HG02763 (cell line): ENCODE data around the gene KLF16.

Experiments used
- ATAC-seq: cut with Tn5 transposase; IDR thresholded peaks from one replicate; pipeline ENCODE4 v1.9.1; 2021; ENCODE audit warnings: mild to moderate bottlenecking, moderate library complexity; ENCODE audit not compliant: unreplicated experiment

The KLF16 gene

GRCh38 chr19:1845125-1845515 lies 18.3 kb downstream of the KLF16 start:
- no peak for ATAC-seq

- no peak for ATAC-seq
Observed at GRCh38 chr19:1844513-1845124, 18.8 kb downstream of the KLF16 start.

GRCh38 chr19:1843646-1844394 lies 19.6 kb downstream of the KLF16 start:
- ATAC-seq, result no peak

- no peak for ATAC-seq
Observed at GRCh38 chr19:1843116-1843515, 20.3 kb downstream of the KLF16 start.

DNA sequence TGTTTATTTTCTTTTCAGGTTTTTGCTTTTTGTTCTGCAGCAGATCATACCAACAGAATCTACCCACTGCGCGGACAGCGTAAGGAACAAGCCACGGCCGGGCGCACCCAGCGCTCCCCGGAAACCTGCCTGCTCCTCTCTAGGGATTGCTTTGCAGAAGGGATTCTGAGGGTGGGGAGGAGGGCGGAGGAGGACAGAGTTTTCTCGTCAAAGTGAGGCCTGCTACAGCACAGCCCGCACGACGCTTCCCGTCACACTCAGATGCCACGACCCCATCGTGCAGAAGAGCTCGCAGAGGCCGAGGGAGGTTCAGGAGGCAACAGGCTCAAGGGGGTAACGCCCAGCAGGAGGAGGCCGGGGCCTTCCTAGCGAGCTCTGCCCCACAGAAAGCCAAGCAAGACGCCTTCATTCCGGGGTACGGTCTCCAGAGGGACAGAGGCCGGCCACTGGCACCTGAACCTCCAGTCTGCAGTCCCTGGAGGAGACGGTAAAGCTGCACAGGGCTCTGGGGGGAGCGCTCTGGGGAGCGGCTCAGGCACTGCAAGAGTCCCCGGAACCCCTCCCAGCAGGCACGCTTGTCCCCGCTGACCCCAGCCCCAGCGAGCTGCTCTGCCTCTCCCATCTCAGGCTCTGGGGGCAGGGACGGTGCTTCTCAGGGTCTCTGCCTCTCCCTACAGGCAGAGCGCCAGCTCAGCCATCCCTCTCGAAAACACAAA lies 22.0 kb downstream of the KLF16 start:
- no peak for ATAC-seq

- ATAC-seq, result no peak
Observed at GRCh38 chr19:1840541-1841115, 22.8 kb downstream of the KLF16 start.

DNA sequence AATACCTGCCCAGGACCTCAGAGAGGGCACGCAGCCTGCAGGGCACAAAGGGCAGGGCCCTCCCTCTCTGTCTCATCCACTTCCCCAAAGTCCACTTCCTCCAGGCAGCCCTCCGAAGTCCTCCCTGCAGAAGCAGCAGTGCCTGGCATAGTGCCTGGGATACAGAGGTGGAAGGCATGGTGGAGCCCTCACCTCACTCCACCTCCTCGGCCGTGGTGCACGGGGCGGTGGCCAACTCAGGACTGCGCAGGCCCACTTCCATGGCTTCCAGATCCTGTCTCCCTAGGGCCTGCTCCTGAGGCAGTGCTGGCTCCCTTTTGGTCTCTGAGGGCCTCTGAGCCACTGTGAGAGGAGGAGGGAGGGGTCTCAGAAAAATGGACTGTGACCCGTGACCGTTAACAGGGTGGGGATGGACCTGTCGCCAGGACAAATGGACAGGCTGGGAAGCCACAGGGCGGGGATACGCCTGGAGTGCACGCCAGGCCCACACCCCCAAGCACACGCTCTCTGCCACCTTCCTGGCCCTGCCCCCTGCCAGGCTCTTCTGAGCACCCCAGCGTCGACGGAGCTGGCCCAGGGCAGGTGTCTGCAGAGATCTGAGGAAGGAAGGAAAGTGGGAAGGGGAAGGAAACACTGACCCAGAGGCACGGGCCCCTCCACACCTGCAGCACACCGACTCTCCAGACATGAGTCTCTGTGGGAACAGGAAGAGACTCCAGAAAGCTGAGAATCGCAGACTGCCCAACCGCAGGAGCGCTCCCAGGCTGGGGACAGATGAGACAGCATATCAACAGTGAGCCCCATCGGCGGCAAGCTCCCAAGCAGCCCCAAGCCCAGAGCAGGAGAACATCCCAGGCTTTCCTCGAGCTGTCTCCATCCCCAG lies 23.5 kb downstream of the KLF16 start:
- ATAC-seq, result no peak

DNA sequence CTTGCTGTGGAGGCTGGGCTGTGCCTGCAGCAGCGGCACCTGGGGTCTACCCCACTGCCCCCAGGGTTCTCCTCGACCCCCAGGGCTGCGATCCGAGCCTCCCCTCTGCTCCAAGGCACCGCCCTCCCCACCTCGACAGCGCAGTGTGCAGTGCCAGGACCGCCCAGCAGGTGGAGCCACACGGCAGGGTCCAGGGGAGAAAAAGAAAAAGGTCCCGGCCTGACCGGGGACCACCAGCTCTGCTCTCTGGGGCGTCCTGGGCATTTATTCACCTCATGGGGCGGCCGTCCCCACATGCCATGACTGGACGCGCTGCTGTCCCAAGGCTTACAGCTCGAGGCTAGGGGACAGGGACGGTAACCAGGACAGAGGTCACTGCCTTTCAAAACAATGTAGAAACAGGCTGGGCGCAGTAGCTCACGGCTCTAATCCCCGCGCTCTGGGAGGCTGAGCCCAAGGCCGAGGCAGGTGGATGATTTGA lies 25.7 kb downstream of the KLF16 start:
- no peak for ATAC-seq

GRCh38 chr19:1837222-1837565 lies 26.2 kb downstream of the KLF16 start:
- no peak for ATAC-seq

GRCh38 chr19:1836458-1837221 lies 26.7 kb downstream of the KLF16 start:
- ATAC-seq, result no peak

GRCh38 chr19:1833540-1833939 lies 29.8 kb downstream of the KLF16 start:
- no peak for ATAC-seq

GRCh38 chr19:1832046-1832663 lies 31.2 kb downstream of the KLF16 start:
- ATAC-seq, result no peak

DNA sequence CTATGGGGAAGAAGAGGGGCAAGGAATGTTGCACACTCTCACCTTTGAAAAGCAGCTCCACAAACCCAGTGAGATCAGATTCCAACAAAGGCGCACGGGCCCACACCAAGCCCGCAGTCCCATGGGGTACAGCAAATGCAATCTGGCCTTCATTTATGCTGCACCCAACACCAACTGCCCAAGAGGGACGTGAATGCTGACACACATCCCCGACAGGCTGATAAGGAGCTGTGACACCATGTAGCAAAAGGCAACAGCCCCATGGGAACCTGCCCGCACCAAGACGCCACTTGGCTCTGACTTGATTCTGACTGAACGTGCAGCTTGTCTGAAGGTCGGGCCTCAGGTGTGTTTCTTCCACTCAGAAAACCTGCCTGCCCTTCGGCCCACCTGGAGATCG lies 32.4 kb downstream of the KLF16 start:
- ATAC-seq, result no peak

DNA sequence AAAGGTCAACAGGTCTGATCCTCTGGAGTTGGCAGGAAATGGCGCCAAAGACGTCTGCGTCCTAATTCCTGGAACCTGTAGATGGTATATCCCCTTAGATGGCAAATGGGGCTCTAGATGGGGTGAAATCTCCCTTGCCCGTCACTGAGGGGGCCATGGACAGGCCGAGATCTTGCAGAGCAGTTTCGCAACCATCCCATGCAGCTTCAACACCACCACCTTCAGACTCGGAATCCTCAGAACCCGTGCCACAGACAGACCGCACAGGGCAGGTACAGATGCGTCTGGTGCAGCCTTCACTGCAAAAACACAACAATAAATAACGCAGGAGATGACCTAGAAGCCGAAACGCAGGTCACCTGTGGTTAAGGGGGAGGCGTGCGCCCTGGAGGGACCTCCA lies 32.8 kb downstream of the KLF16 start:
- ATAC-seq, result no peak

DNA sequence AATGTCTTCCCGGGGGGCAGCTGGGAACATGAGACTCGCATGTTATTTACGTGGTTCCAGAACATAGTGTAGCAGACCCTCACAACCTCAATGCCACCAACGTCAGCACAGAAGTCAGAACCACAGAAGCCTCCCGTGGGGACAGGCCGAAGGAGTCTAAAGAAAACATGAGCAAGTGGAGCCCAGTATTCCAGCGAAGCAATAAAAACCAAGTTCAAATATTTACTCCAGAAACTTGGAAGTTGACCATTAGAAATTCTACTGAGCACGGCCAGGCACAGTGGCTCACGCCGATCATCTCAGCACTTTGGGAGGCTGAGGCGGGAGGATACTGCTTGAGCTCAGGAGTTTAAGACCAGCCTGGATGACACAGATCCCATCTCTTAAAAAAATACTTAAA lies 33.4 kb downstream of the KLF16 start:
- no peak for ATAC-seq

GRCh38 chr19:1828279-1829238 lies 34.8 kb downstream of the KLF16 start:
- no peak for ATAC-seq

DNA sequence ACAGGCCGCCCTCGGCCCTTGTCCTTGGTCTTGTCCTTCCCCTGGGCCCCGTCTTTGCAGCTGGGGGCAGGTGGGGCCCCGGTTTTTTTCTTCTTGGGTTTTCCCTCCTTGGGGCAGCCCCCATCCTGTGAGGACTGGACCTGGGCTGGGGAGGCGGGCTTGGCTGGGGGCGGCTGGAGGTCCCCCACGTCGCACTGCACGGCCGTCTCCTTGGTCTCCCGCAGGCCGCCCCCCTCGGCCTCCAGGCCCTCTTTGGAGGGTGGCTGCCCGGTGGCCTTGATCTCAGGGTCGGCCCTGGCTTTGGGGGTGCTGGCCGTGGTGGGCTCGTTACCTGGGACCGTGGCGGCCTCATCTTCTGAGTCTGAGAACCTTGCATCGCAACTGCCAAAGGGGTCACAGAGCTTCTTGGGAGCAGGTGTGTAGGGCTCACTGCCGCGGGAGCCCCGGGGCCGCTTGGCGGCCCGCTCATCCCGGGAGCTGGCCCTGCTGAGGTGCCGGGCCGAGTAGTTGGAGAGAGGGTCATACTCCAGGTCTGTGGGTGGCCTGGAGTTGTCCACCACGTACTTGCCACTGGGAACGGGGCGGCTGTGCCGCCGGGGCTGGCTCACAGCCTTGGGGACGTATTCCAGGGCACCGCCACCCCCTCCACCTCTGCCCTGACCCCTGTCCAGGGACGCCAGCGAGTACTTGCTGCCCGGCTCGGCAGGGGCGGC lies 35.7 kb downstream of the KLF16 start:
- no peak for ATAC-seq
